H9 (cell line): ENCODE results near the gene DIP2C. TPM values are rescaled to one million over a fixed set of nuclear protein-coding genes. Genes with fewer than 3 reads are reported as not detected.

Experiments
- DNase-seq: peaks from one replicate; pipeline ENCODE4 v3.0.0-alpha.2; 2017
- H2AFZ ChIP-seq: one replicate; pipeline ENCODE4 v1.6.1; 2013; ENCODE audit warnings: mild to moderate bottlenecking, low read length, control low read depth, moderate library complexity
- H2AK5ac ChIP-seq: 2 replicates; pipeline ENCODE4 v1.6.1; 2013; ENCODE audit warnings: low read length, control low read depth, mixed read lengths; ENCODE audit not compliant: insufficient read length
- H2BK120ac ChIP-seq: one replicate; pipeline ENCODE4 v1.6.1; 2013; ENCODE audit warnings: low read depth, mild to moderate bottlenecking, low read length, control low read depth, inconsistent platforms; ENCODE audit not compliant: poor library complexity, severe bottlenecking
- H2BK12ac ChIP-seq: 2 replicates; pipeline ENCODE4 v1.6.1; 2013; ENCODE audit warnings: low read length, control low read depth, mixed read lengths, low read depth; ENCODE audit not compliant: insufficient read length
- H2BK15ac ChIP-seq: 2 replicates; pipeline ENCODE4 v1.6.1; 2013; ENCODE audit warnings: low read depth, low read length, control low read depth
- H2BK20ac ChIP-seq: one replicate; pipeline ENCODE4 v1.6.1; 2013; ENCODE audit warnings: low read depth, mild to moderate bottlenecking, low read length, control low read depth, inconsistent platforms; ENCODE audit not compliant: poor library complexity, severe bottlenecking
- H2BK5ac ChIP-seq: 2 replicates; pipeline ENCODE4 v1.6.1; 2013; ENCODE audit warnings: low read length, control low read depth, mixed read lengths; ENCODE audit not compliant: insufficient read length
- H3K14ac ChIP-seq: 2 replicates; pipeline ENCODE4 v1.6.1; 2013; ENCODE audit warnings: low read length, control low read depth; ENCODE audit not compliant: insufficient read depth
- H3K18ac ChIP-seq: 2 replicates; pipeline ENCODE4 v1.6.1; 2013; ENCODE audit warnings: low read depth, mild to moderate bottlenecking, mixed read lengths, low read length, control low read depth; ENCODE audit not compliant: insufficient read length
- H3K23ac ChIP-seq: 2 replicates; pipeline ENCODE4 v1.6.1; 2013; ENCODE audit warnings: low read length, control low read depth, mixed read lengths, low read depth; ENCODE audit not compliant: insufficient read length
- H3K23me2 ChIP-seq: 2 replicates; pipeline ENCODE4 v1.6.1; 2013; ENCODE audit warnings: low read depth, mild to moderate bottlenecking, mixed read lengths, low read length, control low read depth; ENCODE audit not compliant: insufficient read length, poor library complexity, severe bottlenecking
- H3K27ac ChIP-seq: 2 replicates; pipeline ENCODE4 v1.5.1; 2013; ENCODE audit warnings: low read length, control low read depth, mixed read lengths, low read depth; ENCODE audit not compliant: insufficient read length
- H3K27me3 ChIP-seq: 2 replicates; pipeline ENCODE4 v1.6.1; 2013; ENCODE audit warnings: low read length, control low read depth, inconsistent platforms; ENCODE audit not compliant: insufficient read depth
- H3K4ac ChIP-seq: 2 replicates; pipeline ENCODE4 v1.6.1; 2013; ENCODE audit warnings: low read depth, mild to moderate bottlenecking, control low read depth, inconsistent platforms, low read length, moderate library complexity
- H3K4me1 ChIP-seq: 2 replicates; pipeline ENCODE4 v1.6.1; 2013; ENCODE audit warnings: low read length, control low read depth, inconsistent platforms; ENCODE audit not compliant: insufficient read depth
- H3K4me2 ChIP-seq: 2 replicates; pipeline ENCODE4 v1.6.1; 2013; ENCODE audit warnings: low read length, control low read depth, mixed read lengths; ENCODE audit not compliant: insufficient read length, insufficient read depth
- H3K56ac ChIP-seq: 2 replicates; pipeline ENCODE4 v1.6.1; 2013; ENCODE audit warnings: low read depth, mild to moderate bottlenecking, mixed read lengths, low read length, control low read depth; ENCODE audit not compliant: insufficient read length
- H3K79me1 ChIP-seq: 2 replicates; pipeline ENCODE4 v1.6.1; 2013; ENCODE audit warnings: low read depth, mild to moderate bottlenecking, moderate library complexity, low read length, control low read depth, inconsistent platforms; ENCODE audit not compliant: insufficient read depth, poor library complexity, severe bottlenecking
- H3K79me2 ChIP-seq: 2 replicates; pipeline ENCODE4 v1.6.1; 2013; ENCODE audit warnings: low read length, control low read depth, inconsistent platforms; ENCODE audit not compliant: insufficient read depth
- H3K9ac ChIP-seq: 2 replicates; pipeline ENCODE4 v1.6.1; 2013; ENCODE audit warnings: low read length, control low read depth, mixed read lengths; ENCODE audit not compliant: insufficient read length; ENCODE audit errors: extremely low read depth
- H3K9me3 ChIP-seq: one replicate; pipeline ENCODE4 v1.6.1; 2013; ENCODE audit warnings: low read depth, low read length, inconsistent platforms; ENCODE audit not compliant: control insufficient read depth
- H3T11ph ChIP-seq: one replicate; pipeline ENCODE4 v1.6.1; 2013; ENCODE audit warnings: mild to moderate bottlenecking, low read length, control low read depth, inconsistent platforms
- H4K20me1 ChIP-seq: one replicate; pipeline ENCODE4 v1.6.1; 2013; ENCODE audit not compliant: control insufficient read depth, insufficient read length, insufficient read depth
- H4K5ac ChIP-seq: 2 replicates; pipeline ENCODE4 v1.6.1; 2013; ENCODE audit warnings: low read depth, mild to moderate bottlenecking, mixed read lengths, low read length, control low read depth; ENCODE audit not compliant: insufficient read length
- H4K8ac ChIP-seq: replicated peaks from 2 replicates; pipeline ENCODE4 v1.6.1; 2013; ENCODE audit warnings: low read length, control low read depth, mixed read lengths, low read depth; ENCODE audit not compliant: insufficient read length
- H4K91ac ChIP-seq: 2 replicates; pipeline ENCODE4 v1.6.1; 2013; ENCODE audit warnings: low read depth, mild to moderate bottlenecking, moderate library complexity, mixed read lengths, low read length, control low read depth; ENCODE audit not compliant: insufficient read length
- H3K27ac Mint-ChIP-seq, 3 experiments: 2 replicates in 2 of 3; 3 replicates in 1 of 3; pipeline ENCODE4 v1.8.0; 2020 to 2021; ENCODE audit warnings: mixed read lengths in 3 of 3, mild to moderate bottlenecking in 1 of 3, moderate library complexity in 1 of 3
- H3K27me3 Mint-ChIP-seq: 2 replicates; pipeline ENCODE4 v1.8.0; 2021; ENCODE audit warnings: low read depth, mild to moderate bottlenecking, moderate library complexity, mixed read lengths
- H3K36me3 Mint-ChIP-seq, 3 experiments: 2 replicates in 2 of 3; 3 replicates in 1 of 3; pipeline ENCODE4 v1.8.0; 2020 to 2021; ENCODE audit warnings: low read depth in 3 of 3, mixed read lengths in 3 of 3; ENCODE audit not compliant: insufficient read depth in 1 of 3
- H3K4me1 Mint-ChIP-seq, 2 experiments: 2 replicates each; pipeline ENCODE4 v1.8.0; 2020; ENCODE audit warnings: mixed read lengths in 2 of 2
- H3K4me3 Mint-ChIP-seq, 2 experiments: 2 replicates in 1 of 2; 3 replicates in 1 of 2; pipeline ENCODE4 v1.8.0; 2020 to 2021; ENCODE audit warnings: mild to moderate bottlenecking in 2 of 2, mixed read lengths in 2 of 2, moderate library complexity in 1 of 2
- H3K9me3 Mint-ChIP-seq, 2 experiments: 2 replicates in 1 of 2; 3 replicates in 1 of 2; pipeline ENCODE4 v1.8.0; 2020; ENCODE audit warnings: mild to moderate bottlenecking in 2 of 2, mixed read lengths in 2 of 2, moderate library complexity in 1 of 2
- CTCF ChIP-seq: fragments of 200-600 bp; sonication (generic); conservative IDR thresholded peaks from 3 replicates; pipeline ENCODE4 v1.8.0; 2021; ENCODE audit warnings: antibody characterized with exemption, mild to moderate bottlenecking
- WGBS: extraction: QIAGEN DNeasy Blood & Tissue Kit; methylation state at CpG from one replicate; pipeline ENCODE4 v1.1.7; 2013; ENCODE audit warnings: missing lambda C conversion rate, low lambda C conversion rate, mixed read lengths; ENCODE audit not compliant: insufficient read length; ENCODE audit errors: extremely low coverage; 5-methylcytosine and 5-hydroxymethylcytosine counted together
- total RNA-seq: library from RNA; stranded (reverse); gene quantifications from 2 replicates; pipeline ENCODE4 v1.2.1, GENCODE V29; 2021

Gene DIP2C
- total RNA-seq, 1 experiment from 2014 or later, result 7.9 TPM

DNA sequence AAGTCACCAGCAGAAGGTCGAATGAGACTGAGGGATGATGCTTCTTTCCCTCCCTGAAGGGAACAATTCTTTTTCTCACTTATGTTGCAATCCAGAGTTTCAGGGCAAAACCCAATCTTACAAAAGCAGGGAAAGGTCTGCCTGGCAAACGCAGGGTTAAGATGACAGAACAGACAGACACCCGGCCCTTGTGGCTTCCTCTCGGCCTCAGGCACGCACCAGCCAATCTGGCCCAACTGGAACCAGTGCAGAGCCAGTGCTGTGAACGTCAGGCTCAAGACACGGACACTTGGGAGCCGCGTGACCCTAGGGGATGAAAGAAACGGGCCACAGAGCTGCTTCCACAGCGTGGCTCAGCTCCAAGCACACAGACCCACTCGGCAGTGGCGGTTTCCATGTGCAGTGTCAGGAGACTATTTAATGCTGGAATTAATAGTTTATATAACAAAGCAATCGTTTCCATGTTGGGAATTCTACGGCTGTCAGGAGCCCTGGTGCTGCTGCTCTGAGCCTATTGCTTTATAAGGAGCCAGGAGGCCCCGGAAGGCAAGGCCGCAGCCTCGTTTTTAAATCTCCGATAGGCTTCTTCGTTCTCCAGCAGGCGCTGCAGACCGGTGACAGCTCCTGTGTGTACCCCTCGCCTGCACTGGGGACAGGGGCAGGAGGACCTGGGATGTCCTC is 198.4 kb downstream of the DIP2C start:
- Histone ChIP-seq H2AK5ac (no peak overlapping the region), H3K23me2 (no peaks in the 10 kb centered on the region), H2BK15ac (no peak overlapping the region), H3K79me2 (no peaks in the 10 kb centered on the region), H3T11ph (no peak overlapping the region), H2BK5ac (no peak overlapping the region), H3K23ac (no peak overlapping the region), H3K4me2 (no peak overlapping the region), H2AFZ (no peak overlapping the region), H2BK12ac (no peak overlapping the region), H4K8ac (no peak overlapping the region), H3K18ac (no peak overlapping the region), H3K79me1 (no peaks in the 10 kb centered on the region), H4K20me1 (no peaks in the 10 kb centered on the region), H3K4me1 (peaks cover 6% of the 10 kb centered on the region; the same call in 1 of the 2 replicates), H3K9ac (no peak overlapping the region), H3K56ac (no peak overlapping the region), H3K9me3 (no peaks in the 10 kb centered on the region), H2BK120ac (no peak overlapping the region), H3K14ac (peak overlapping the region; percentile 54; the same call in 1 of the 2 replicates), H3K4ac (no peak overlapping the region), H3K27me3 (no peaks in the 10 kb centered on the region), H4K91ac (no peak overlapping the region), H4K5ac (no peak overlapping the region), H3K27ac (no peak overlapping the region), H2BK20ac (no peak overlapping the region)
- H3K4me1 Mint-ChIP-seq, result peaks cover 40 to 41% of the 10 kb centered on the region in 2 experiments
- no peak for DNase-seq
- no peaks in the 10 kb centered on the region; a peak in 2 of 7 replicates for H3K36me3 Mint-ChIP-seq
- H3K9me3 Mint-ChIP-seq, result no peaks in the 10 kb centered on the region
- TF ChIP-seq CTCF, result no peak
- WGBS, result no CpG with 5 or more reads among the region's 23 CpGs
- peak overlapping the region in 1 of 2 experiments; percentile 30; a peak in 1 of 5 replicates for H3K4me3 Mint-ChIP-seq
- peaks cover 25% of the 10 kb centered on the region for H3K27me3 Mint-ChIP-seq
- no peak overlapping the region for H3K27ac Mint-ChIP-seq
